ENCODE results near the gene CLK1. TPM values are rescaled to one million over a fixed set of nuclear protein-coding genes. Genes with fewer than 3 reads are reported as not detected.

CLK1 gene
- total RNA-seq, 1 donor from 2014 or later, result 63.0 TPM

DNA sequence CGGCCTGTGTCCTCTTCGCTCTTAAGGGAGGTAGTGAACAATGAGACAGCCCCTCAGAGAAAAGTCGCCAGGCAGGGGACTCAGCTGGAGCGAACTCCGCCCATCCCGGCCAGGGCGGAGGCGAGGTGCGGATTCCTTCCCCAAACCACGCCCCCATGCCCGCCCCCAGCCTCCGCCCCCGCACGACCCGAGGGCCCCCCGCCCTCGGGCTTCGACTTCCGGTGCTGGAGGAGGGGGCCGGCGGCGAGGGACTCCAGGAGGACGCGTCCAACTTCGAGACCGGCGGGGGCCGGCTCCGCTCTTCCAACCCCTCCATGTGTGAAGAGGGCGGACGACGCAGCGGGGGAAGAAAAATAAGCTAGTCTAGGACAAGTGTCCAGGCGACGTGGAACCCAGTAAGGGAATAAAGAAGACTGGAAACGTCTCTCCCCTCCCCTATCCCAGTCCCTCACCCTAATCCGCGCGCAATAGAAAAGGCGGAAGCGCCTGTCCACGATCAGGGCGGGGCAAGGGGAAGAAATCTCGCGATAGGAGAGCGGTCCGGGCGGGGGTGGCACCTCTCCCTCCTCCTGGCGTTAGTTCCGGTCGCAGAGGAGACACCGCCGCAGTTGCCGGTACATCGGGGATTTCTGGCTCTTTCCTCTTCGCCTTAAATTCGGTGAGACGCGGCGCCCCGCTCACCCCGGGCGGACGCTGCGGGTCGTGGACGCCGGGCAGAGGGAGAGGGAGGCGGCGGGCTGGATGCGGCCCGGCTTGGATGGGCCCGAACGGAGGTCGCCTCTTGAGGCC, 52.9 kb downstream of the CLK1 start, which contains the start of gene BZW1:
TSS of gene BZW1 (plus strand) at position 578 of the 789 bp plus-strand sequence. CDS start 1,308 bp downstream, outside the sequence.
- TF ChIP-seq CTCF (IDR thresholded peaks at IDR 0.05; ENCODE audit: insufficient read depth, low read length, poor library complexity, severe bottlenecking), result no peak
- peak; percentile 68 for DNase-seq (ENCODE audit: low read depth)
- Histone ChIP-seq H3K27me3 (ENCODE audit: control insufficient read depth, insufficient read depth, low read length) (no peaks in the 10 kb centered on the region), H3K4me3 (ENCODE audit: low read depth, low read length) (peak within 1 kb of the TSS; percentile 95), H3K36me3 (ENCODE audit: control insufficient read depth, insufficient read depth, low read length) (no peaks in the 10 kb centered on the region)

GRCh38 chr2:200810998-200811332, 53.5 kb downstream of the CLK1 start:
- no peak for TF ChIP-seq CTCF (IDR thresholded peaks at IDR 0.05; ENCODE audit: insufficient read depth, low read length, poor library complexity, severe bottlenecking)
- Histone ChIP-seq H3K4me3 (ENCODE audit: low read depth, low read length) (peak overlapping the region; percentile 95), H3K36me3 (ENCODE audit: control insufficient read depth, insufficient read depth, low read length) (no peaks in the 10 kb centered on the region), H3K27me3 (ENCODE audit: control insufficient read depth, insufficient read depth, low read length) (no peaks in the 10 kb centered on the region)
- DNase-seq (ENCODE audit: low read depth), result no peak

GRCh38 chr2:200810252-200810997, 54.0 kb downstream of the CLK1 start:
- DNase-seq (ENCODE audit: low read depth), result no peak
- Histone ChIP-seq H3K36me3 (ENCODE audit: control insufficient read depth, insufficient read depth, low read length) (no peaks in the 10 kb centered on the region), H3K4me3 (ENCODE audit: low read depth, low read length) (no peak overlapping the region), H3K27me3 (ENCODE audit: control insufficient read depth, insufficient read depth, low read length) (no peaks in the 10 kb centered on the region)
- TF ChIP-seq CTCF (IDR thresholded peaks at IDR 0.05; ENCODE audit: insufficient read depth, low read length, poor library complexity, severe bottlenecking), result no peak

GRCh38 chr2:200809506-200810251, 54.8 kb downstream of the CLK1 start:
- TF ChIP-seq CTCF (IDR thresholded peaks at IDR 0.05; ENCODE audit: insufficient read depth, low read length, poor library complexity, severe bottlenecking), result no peak
- Histone ChIP-seq H3K36me3 (ENCODE audit: control insufficient read depth, insufficient read depth, low read length) (no peaks in the 10 kb centered on the region), H3K27me3 (ENCODE audit: control insufficient read depth, insufficient read depth, low read length) (no peaks in the 10 kb centered on the region), H3K4me3 (ENCODE audit: low read depth, low read length) (no peak overlapping the region)
- DNase-seq (ENCODE audit: low read depth), result no peak

Other genes starting within 250 kb of the CLK1 start
- gene BZW1, start 52.7 kb downstream of the CLK1 start, total RNA-seq, result 347 and 378 TPM in 2 replicates
- 26.8 and 27.5 TPM in 2 replicates for gene PPIL3, start 24.4 kb upstream of the CLK1 start, total RNA-seq
- gene NIF3L1, start 24.7 kb upstream of the CLK1 start, total RNA-seq, result 19.7 and 31.4 TPM in 2 replicates
- 16.2 and 17.3 TPM in 2 replicates for gene ORC2, start 99.0 kb upstream of the CLK1 start, total RNA-seq
- 6.9 and 7.3 TPM in 2 replicates for gene HYCC2, start 207.0 kb upstream of the CLK1 start, total RNA-seq
- gene NDUFB3, start 207.3 kb upstream of the CLK1 start, total RNA-seq, result 37.7 and 59.0 TPM in 2 replicates

Measured in kidney epithelial cell (primary cell).